Heart right ventricle (tissue), 16 donors: ENCODE measurements around the gene HTR2C. TPM values are rescaled to one million over a fixed set of nuclear protein-coding genes. Genes with fewer than 3 reads are reported as not detected.

Experiments used
- ATAC-seq, 8 donors: fragments of 200-7000 bp; cut with Tn5 transposase; one replicate each; pipeline ENCODE4 v1.9.1; 2020; ENCODE audit warnings: mild to moderate bottlenecking in 8 of 8, moderate library complexity in 8 of 8, moderate number of reproducible peaks in 1 of 8
- DNase-seq, 2 donors: peaks; one replicate each; pipeline ENCODE4 v3.0.0-alpha.2; 2020
- H3K27ac ChIP-seq, 10 donors: fragments of 200-600 bp; sonication (generic) in 2 of 10; one replicate each; pipeline versions ENCODE4 v1.5.0 to v1.8.0; 2020 to 2022; ENCODE audit warnings: mild to moderate bottlenecking in 3 of 10
- H3K27me3 ChIP-seq, 7 donors: fragments of 200-600 bp; one replicate each; pipeline ENCODE4 v1.8.0; 2021 to 2022; ENCODE audit warnings: mild to moderate bottlenecking in 2 of 7
- H3K36me3 ChIP-seq, 9 donors: fragments of 200-600 bp; sonication (generic) in 1 of 9; one replicate each; pipeline versions ENCODE4 v1.5.0 to v1.8.0; 2020 to 2022; ENCODE audit warnings: mild to moderate bottlenecking in 2 of 9
- H3K4me1 ChIP-seq, 9 donors: fragments of 200-600 bp; sonication (generic) in 1 of 9; one replicate each; pipeline versions ENCODE4 v1.5.0 to v1.8.0; 2020 to 2022; ENCODE audit warnings: mild to moderate bottlenecking in 4 of 9
- H3K4me3 ChIP-seq, 10 donors: fragments of 200-600 bp; sonication (generic) in 2 of 10; one replicate each; pipeline versions ENCODE4 v1.5.0 to v1.8.0; 2020 to 2022; ENCODE audit warnings: mild to moderate bottlenecking in 7 of 10, moderate library complexity in 2 of 10
- H3K9me3 ChIP-seq, 11 donors: fragments of 200-600 bp in 10 of 11; sonication (generic) in 2 of 11; one replicate each; pipeline versions ENCODE4 v1.5.0 to v1.8.0; 2013 to 2022; ENCODE audit warnings: mild to moderate bottlenecking in 2 of 11, control low read depth in 1 of 11, moderate library complexity in 1 of 11
- WGBS, 2 donors: extraction: QIAGEN DNeasy Blood & Tissue Kit; methylation state at CpG; one replicate each; pipeline ENCODE4 v1.1.7; 2013; ENCODE audit warnings: inconsistent platforms in 1 of 2; 5-methylcytosine and 5-hydroxymethylcytosine counted together
- intact Hi-C, 10 donors: fragments of 100-400 bp; cut with DNase I; formaldehyde crosslinking; loops; one replicate each; pipeline versions ENCODE4 v1.11.1 to v1.14.2; 2022
- polyA plus RNA-seq, 2 donors: library from polyadenylated mRNA; stranded (reverse); fragments of 200-250 nt; gene quantifications; one replicate each; pipeline ENCODE4 v1.2.3, GENCODE V29; 2013
- total RNA-seq, 10 donors: library from RNA; stranded (reverse); fragmentation: NEBNext Ultra II Directional in 3 of 10; extraction: Animal tissue kit (Norgen Biotek cat#: 25700) in 3 of 10; gene quantifications; one replicate each; pipeline versions ENCODE4 v1.2.1 to v1.2.4, GENCODE V29; 2021 to 2023
- TF ChIP-seq, protein P1 (sequence below), 9 donors: fragments of 200-600 bp; sonication (generic) in 2 of 9; IDR thresholded peaks; one replicate each; pipeline versions ENCODE4 v1.5.0 to v1.8.0; 2021 to 2022; ENCODE audit warnings: antibody characterized with exemption in 9 of 9, mild to moderate bottlenecking in 5 of 9, moderate library complexity in 1 of 9
- donor health status: Arrhythmogenic right ventricular cardiomyopathy.
- donor health status: ischemic (EF 13 %, LVEDD 7.1; RV severe dilation, severe dysfunction).
- donor health status: healthy with polysubstance abuse.
- donor health status: DM: no; HTN: yes; CAD: no.
- donor health status: DM: no; HTN: no; CAD: no.
- donor health status: ischemic (EF 25% LVEDD 6.9; RV normal size, moderate dysfunction).
- donor health status: ischemic (EF 25% LVEDD 5.7; RV mildly dilated, moderate dysfunction).
- donor health status: healthy.
- donor health status: DM: yes; HTN: yes; CAD: no.
- donor health status: Ischemic cardiomyopathy.
- donor health status: ischemic (EF 35%, LVEDD 5.7; RV mildly dilated, moderate dysfunction).
- donor health status: nonischemic (EF 11% LVEDD 7.7; RV severe dilation, severe dysfunction).
- donor health status: DM: yes; HTN: yes; CAD: no.
- donor health status: PGD.
- donor health status: ischemic (EF 29% LVEDD 5.4; RV normal size, mild dysfunction).
- donor health status: nonischemic (EF 23%, LVEDD 6.1; RV moderate dilation, normal function).

HTR2C gene
- total and polyA plus RNA-seq, 12 donors, result not detected

DNA sequence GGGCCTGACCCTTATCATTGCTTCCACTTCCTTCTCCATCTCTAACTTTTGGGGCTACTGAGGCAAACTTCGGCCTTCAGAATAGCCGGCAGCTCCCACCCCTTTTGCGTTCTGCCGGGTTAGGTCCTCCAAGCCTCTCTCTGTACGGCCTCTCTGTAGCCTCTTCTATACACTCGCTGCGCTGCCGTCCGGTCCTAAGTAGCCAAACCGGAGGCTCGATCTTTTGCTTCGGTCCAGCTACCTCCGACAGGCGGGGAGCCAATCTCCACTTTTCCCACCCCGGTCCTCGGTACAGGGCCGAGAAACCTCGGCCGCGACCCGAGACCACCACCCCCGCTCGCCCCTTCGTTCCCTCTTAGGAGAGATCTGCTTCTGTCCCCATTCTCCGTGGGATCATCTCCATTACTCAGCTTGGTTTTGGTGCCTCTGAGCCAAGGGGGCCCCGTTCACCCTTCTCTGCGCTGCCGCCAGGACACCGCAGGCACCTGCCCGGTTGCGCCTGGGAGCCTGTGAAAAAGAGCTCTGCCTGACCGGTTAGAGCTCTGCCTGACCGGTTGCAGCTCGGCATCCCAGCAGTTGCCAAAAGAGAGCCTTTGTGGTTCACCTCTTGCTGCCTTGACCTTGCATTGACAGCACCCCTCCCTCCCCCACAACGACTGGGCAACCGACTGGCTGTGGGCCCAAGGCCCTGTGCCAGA is 1.0 kb upstream of the HTR2C start:
- TF ChIP-seq, protein P1, sequence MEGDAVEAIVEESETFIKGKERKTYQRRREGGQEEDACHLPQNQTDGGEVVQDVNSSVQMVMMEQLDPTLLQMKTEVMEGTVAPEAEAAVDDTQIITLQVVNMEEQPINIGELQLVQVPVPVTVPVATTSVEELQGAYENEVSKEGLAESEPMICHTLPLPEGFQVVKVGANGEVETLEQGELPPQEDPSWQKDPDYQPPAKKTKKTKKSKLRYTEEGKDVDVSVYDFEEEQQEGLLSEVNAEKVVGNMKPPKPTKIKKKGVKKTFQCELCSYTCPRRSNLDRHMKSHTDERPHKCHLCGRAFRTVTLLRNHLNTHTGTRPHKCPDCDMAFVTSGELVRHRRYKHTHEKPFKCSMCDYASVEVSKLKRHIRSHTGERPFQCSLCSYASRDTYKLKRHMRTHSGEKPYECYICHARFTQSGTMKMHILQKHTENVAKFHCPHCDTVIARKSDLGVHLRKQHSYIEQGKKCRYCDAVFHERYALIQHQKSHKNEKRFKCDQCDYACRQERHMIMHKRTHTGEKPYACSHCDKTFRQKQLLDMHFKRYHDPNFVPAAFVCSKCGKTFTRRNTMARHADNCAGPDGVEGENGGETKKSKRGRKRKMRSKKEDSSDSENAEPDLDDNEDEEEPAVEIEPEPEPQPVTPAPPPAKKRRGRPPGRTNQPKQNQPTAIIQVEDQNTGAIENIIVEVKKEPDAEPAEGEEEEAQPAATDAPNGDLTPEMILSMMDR (IDR thresholded peaks at IDR 0.05), result no peak
- H3K27ac ChIP-seq, result no peak overlapping the region
- no peak overlapping the region for H3K4me3 ChIP-seq
- H3K9me3 ChIP-seq, result peaks cover 0 to 7% (median 0%) of the 10 kb centered on the region in 11 donors
- ATAC-seq (no peak), DNase-seq (no peak)
- WGBS, 2 donors, result 3 to 4% methylated on average over 36 of the region's 36 CpGs
- H3K36me3 ChIP-seq, result no peaks in the 10 kb centered on the region
- intact Hi-C loops, result no loop called here
- H3K4me1 ChIP-seq, result peaks cover 0 to 14% (median 5%) of the 10 kb centered on the region in 9 donors
- H3K27me3 ChIP-seq, result peaks cover 0 to 100% (median 48%) of the 10 kb centered on the region in 7 donors

DNA sequence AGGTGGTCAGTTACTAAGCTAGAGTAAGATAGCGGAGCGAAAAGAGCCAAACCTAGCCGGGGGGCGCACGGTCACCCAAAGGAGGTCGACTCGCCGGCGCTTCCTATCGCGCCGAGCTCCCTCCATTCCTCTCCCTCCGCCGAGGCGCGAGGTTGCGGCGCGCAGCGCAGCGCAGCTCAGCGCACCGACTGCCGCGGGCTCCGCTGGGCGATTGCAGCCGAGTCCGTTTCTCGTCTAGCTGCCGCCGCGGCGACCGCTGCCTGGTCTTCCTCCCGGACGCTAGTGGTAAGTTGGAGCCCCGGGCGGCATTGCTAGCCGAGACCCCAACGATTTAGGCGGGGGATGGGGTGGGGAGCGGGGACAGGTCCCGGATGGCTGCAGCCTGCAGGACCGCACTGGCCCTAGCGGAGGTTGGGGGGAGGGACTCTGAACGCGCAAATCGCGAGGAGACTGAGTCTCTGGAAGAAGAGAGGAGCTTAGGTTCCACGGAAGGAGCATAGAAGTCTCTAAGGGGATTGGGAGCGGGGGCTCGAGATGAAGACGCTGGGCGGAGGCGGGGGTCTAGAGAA is 573 bp downstream of the HTR2C start:
- TF ChIP-seq, protein P1 (IDR thresholded peaks at IDR 0.05), result no peak
- H3K4me1 ChIP-seq, result peaks cover 0 to 14% (median 5%) of the 10 kb centered on the region in 9 donors
- H3K27me3 ChIP-seq, result peaks cover 0 to 99% (median 48%) of the 10 kb centered on the region in 7 donors
- peak overlapping the region in 6 of 10 donors; percentile 10 to 37 (median 31) for H3K4me3 ChIP-seq
- no peak overlapping the region for H3K27ac ChIP-seq
- intact Hi-C loops, result no loop called here
- H3K9me3 ChIP-seq, result peaks cover 0 to 7% (median 0%) of the 10 kb centered on the region in 11 donors
- 1% methylated on average over 40 to 56 of the region's 56 CpGs for WGBS, 2 donors
- ATAC-seq, result peak in 1 of 8 donors; percentile 33
- DNase-seq, result no peak
- no peaks in the 10 kb centered on the region for H3K36me3 ChIP-seq

DNA sequence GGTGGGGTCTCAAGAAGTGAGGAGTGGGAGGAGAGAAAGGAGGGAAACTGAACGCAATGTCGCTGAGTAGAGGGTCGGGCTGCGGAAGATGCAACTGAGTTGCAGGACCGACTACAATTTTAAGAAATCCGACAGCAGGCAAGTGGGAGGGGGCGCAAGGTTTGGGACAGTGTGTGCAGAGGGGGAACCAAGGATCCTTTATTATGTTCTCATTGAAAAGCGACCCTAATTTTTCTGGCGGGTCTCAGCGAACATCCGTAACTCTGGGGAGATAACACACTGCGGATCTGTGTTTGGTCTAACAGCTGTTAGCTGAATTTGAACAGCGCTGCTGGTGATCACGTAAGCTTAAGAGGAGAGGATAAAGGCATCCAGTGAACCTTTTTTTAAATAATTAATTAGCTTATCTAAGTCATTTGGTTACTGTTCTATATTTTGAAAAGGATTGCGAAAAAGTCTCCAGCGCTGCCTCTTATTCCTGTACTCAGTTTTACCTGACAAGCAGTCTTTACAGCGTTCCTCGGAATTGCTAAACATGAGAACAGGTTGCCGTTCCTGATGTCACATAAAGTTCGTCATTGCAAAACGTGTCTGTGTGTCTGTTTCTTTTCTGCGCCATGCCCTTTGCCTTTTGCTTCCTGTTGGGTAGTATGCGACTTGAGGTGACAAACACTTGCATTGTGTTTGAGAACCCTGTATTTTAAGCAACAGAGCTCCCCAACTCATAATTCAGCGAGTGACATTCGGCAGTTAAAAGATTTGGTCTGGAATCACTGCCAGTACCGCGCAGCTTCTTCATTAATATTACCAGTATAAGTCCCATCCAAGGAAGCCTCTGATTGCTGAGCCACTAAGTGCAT is 1.3 kb downstream of the HTR2C start:
- WGBS, 2 donors, result 4% methylated on average over 27 of the region's 27 CpGs
- DNase-seq (no peak), ATAC-seq (no peak)
- intact Hi-C loops, result no loop called here
- H3K27ac ChIP-seq, result no peak overlapping the region
- peak overlapping the region in 3 of 10 donors; percentile 29 to 37 (median 34) for H3K4me3 ChIP-seq
- peaks cover 0 to 7% (median 0%) of the 10 kb centered on the region in 11 donors for H3K9me3 ChIP-seq
- H3K36me3 ChIP-seq, result no peaks in the 10 kb centered on the region
- H3K27me3 ChIP-seq, result peaks cover 0 to 98% (median 48%) of the 10 kb centered on the region in 7 donors
- peaks cover 0 to 14% (median 5%) of the 10 kb centered on the region in 9 donors for H3K4me1 ChIP-seq
- TF ChIP-seq, protein P1 (IDR thresholded peaks at IDR 0.05), result no peak

DNA sequence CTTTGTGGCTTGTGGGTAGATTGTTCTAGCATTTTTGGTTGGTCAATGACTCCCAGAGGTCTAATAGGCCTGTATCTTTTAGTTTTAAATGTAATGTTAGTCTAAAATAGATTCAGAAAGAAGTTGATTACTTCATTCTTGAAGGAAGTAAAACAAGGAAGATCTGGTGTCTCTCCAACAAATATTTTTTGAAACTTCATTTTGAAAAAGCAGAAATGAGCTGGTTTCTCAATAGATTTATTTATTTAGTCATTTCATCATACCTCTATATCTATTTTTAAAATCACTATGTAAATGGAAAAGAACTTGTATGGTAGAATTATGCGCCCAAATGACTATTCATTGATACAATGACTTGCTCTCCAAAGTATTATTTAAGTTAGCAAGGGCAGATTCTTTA is 7.2 kb downstream of the HTR2C start:
- Histone ChIP-seq H3K9me3 (no peaks in the 10 kb centered on the region), H3K4me1 (no peaks in the 10 kb centered on the region), H3K4me3 (no peak overlapping the region), H3K27ac (no peak overlapping the region), H3K36me3 (no peaks in the 10 kb centered on the region), H3K27me3 (peaks cover 0 to 78% (median 0%) of the 10 kb centered on the region in 7 donors)
- no peak for ATAC-seq
- WGBS, 2 donors, result 91 to 94% methylated on average over 1 of the region's 1 CpG
- no peak for DNase-seq
- TF ChIP-seq, protein P1 (IDR thresholded peaks at IDR 0.05), result no peak
- intact Hi-C loops, result no loop called here
